Keratinocyte (primary cell): ENCODE measurements around the gene TLR8.

Source experiments
- CTCF ChIP-seq, 3 experiments: IDR thresholded peaks in 1 of 3; conservative IDR thresholded peaks in 1 of 3; optimal IDR thresholded peaks in 1 of 3; 2 replicates in 2 of 3; 3 replicates in 1 of 3; pipeline versions ENCODE3 to v1.5.1; 2011; ENCODE audit warnings: low read length in 3 of 3, mild to moderate bottlenecking in 3 of 3, moderate library complexity in 2 of 3, control low read depth in 1 of 3, inconsistent platforms in 1 of 3; ENCODE audit not compliant: insufficient read depth in 2 of 3; ENCODE audit errors: extremely low read depth in 1 of 3
- EZH2 ChIP-seq: IDR thresholded peaks from one replicate; pipeline ENCODE4 v1.6.1; 2012; ENCODE audit warnings: inconsistent platforms, mild to moderate bottlenecking, low read length, moderate library complexity

DNA sequence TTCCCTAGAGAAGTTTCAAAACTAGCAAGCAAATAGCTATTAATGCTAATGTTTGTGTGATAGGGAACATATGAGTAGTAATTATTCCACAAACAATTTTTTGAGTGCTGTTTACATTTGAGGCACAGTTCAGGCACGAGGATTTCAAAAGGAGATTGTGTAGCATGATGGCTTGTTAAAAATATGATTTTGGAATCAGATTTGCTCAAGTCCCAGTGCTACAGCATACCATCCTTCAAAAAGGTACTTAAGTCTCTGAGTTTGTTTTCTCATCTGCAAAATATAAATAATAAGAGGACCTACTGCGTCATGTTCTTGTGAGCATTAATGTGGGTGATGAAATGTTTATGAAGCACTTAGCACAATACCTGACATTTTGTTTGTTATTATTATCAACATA, 11.3 kb downstream of the TLR8 start:
- TF ChIP-seq CTCF (optimal IDR thresholded peaks at IDR 0.05 in 1 of 3, IDR thresholded peaks at IDR 0.05 in 1 of 3, conservative IDR thresholded peaks at IDR 0.05 in 1 of 3; ENCODE audit: extremely low read depth in 1 of 3, insufficient read depth in 2 of 3, low read length in 3 of 3) (no peak), EZH2 (no peak)
